Osteoblast (primary cell): ENCODE measurements around the gene CENPF. TPM values are rescaled to one million over a fixed set of nuclear protein-coding genes. Genes with fewer than 3 reads are reported as not detected.
"Not testable (repeated sequence)": the region's sequence is repeated elsewhere in the genome, so short reads cannot be mapped to it uniquely, and the experiment has no call there.

ENCODE experiments used
- DNase-seq: peaks from one replicate; pipeline ENCODE4 v3.0.0; 2011; ENCODE audit warnings: low spot score, mixed read lengths; ENCODE audit not compliant: insufficient read length; ENCODE audit errors: missing footprints
- H2AFZ ChIP-seq: 2 replicates; pipeline ENCODE4 v1.6.0; 2011; ENCODE audit warnings: mild to moderate bottlenecking, low read length
- H3K27ac ChIP-seq: 2 replicates; pipeline ENCODE4 v1.5.1; 2011; ENCODE audit warnings: mild to moderate bottlenecking, low read depth, low read length, moderate library complexity
- H3K27me3 ChIP-seq: 2 replicates; pipeline ENCODE4 v1.6.0; 2012; ENCODE audit warnings: mild to moderate bottlenecking, control low read depth, inconsistent platforms, low read length, moderate library complexity; ENCODE audit not compliant: insufficient read depth
- H3K36me3 ChIP-seq: 2 replicates; pipeline ENCODE4 v1.5.1; 2011; ENCODE audit warnings: mild to moderate bottlenecking, low read length, control low read depth, moderate library complexity; ENCODE audit not compliant: insufficient read depth
- H3K4me1 ChIP-seq: 2 replicates; pipeline ENCODE4 v1.5.1; 2011; ENCODE audit warnings: mild to moderate bottlenecking, low read length, control low read depth, moderate library complexity; ENCODE audit not compliant: insufficient read depth
- H3K4me2 ChIP-seq: 2 replicates; pipeline ENCODE4 v1.6.0; 2011; ENCODE audit warnings: mild to moderate bottlenecking, low read length; ENCODE audit not compliant: insufficient read depth
- H3K4me3 ChIP-seq: fragments of 200-600 bp; sonication (generic); 3 replicates; pipeline ENCODE4 v1.5.1; 2012; ENCODE audit warnings: mild to moderate bottlenecking, low read length, inconsistent platforms; ENCODE audit not compliant: insufficient read depth
- H3K79me2 ChIP-seq: 2 replicates; pipeline ENCODE4 v1.6.0; 2012; ENCODE audit warnings: mild to moderate bottlenecking, low read length, control low read depth, inconsistent platforms; ENCODE audit not compliant: insufficient read depth
- H3K9me3 ChIP-seq: 2 replicates; pipeline ENCODE4 v1.5.1; 2011; ENCODE audit warnings: low read depth, low read length, control low read depth
- H4K20me1 ChIP-seq: 2 replicates; pipeline ENCODE4 v1.6.0; 2012; ENCODE audit warnings: mild to moderate bottlenecking, low read length, control low read depth; ENCODE audit not compliant: insufficient read depth
- total RNA-seq: library from RNA; depleted of rRNA; stranded (reverse); fragments of >200 nt; gene quantifications from 2 replicates; pipeline ENCODE4 v1.2.3, GENCODE V29; 2012
- TF ChIP-seq, protein P1 (sequence below): IDR thresholded peaks from 2 replicates; pipeline ENCODE4 v1.5.1; 2011; ENCODE audit warnings: mild to moderate bottlenecking, low read depth, low read length, moderate library complexity; ENCODE audit errors: extremely low read depth

CENPF gene
- total RNA-seq, 1 donor: 8.3 TPM

DNA sequence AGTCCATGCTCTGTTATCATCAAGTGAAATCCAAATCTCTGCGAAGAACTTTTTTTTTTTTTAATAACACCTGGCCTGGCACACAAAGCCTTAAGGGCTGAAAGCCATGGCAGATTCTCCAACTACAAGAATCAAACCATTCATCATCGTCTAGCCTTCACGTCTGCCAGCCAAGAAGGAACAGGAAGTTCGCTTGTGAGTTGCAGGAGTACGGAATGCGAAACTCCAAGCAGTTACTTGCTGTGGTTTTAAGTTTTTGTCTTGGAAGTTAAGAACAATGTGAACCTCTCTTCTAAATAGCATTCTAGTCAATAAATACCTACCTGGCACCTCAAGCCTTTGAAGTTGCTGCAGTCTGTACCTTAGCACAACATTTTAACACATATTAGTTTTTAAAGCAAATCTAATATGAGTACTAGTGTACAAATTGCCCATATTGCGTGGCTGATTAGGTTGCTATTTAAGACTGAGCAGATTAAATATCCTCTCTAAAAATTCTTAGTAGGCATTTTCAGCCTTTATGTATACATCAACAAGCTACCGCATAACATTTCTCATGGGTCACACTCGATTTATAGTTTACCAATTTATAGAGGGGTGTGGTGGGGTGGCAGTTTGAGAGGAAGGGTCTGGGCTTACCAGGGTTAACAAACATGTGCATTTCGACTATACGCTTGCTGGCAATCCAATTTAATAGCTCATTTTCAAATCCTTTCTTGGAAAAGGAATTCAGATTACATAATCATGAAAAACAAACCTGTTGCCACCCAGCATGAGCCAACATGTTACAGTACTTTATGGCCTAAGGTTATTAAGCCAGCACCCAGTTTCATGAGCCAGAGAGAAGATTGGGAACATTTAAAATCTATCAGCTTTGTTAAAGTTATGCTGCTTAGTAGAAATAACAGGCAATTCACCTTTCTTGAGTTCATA, 29.3 kb upstream of the CENPF start:
- DNase-seq: no peak
- no peaks in the 10 kb centered on the region for H3K36me3 ChIP-seq
- no peaks in the 10 kb centered on the region for H3K79me2 ChIP-seq
- peaks cover 2% of the 10 kb centered on the region for H3K9me3 ChIP-seq
- peak overlapping the region; percentile 17 for H2AFZ ChIP-seq
- no peaks in the 10 kb centered on the region for H4K20me1 ChIP-seq
- H3K4me1 ChIP-seq: peaks cover 29% of the 10 kb centered on the region
- no peak overlapping the region for H3K4me3 ChIP-seq
- TF ChIP-seq, protein P1, sequence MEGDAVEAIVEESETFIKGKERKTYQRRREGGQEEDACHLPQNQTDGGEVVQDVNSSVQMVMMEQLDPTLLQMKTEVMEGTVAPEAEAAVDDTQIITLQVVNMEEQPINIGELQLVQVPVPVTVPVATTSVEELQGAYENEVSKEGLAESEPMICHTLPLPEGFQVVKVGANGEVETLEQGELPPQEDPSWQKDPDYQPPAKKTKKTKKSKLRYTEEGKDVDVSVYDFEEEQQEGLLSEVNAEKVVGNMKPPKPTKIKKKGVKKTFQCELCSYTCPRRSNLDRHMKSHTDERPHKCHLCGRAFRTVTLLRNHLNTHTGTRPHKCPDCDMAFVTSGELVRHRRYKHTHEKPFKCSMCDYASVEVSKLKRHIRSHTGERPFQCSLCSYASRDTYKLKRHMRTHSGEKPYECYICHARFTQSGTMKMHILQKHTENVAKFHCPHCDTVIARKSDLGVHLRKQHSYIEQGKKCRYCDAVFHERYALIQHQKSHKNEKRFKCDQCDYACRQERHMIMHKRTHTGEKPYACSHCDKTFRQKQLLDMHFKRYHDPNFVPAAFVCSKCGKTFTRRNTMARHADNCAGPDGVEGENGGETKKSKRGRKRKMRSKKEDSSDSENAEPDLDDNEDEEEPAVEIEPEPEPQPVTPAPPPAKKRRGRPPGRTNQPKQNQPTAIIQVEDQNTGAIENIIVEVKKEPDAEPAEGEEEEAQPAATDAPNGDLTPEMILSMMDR: no peak
- H3K4me2 ChIP-seq: no peak overlapping the region
- no peaks in the 10 kb centered on the region for H3K27me3 ChIP-seq
- no peak overlapping the region for H3K27ac ChIP-seq

DNA sequence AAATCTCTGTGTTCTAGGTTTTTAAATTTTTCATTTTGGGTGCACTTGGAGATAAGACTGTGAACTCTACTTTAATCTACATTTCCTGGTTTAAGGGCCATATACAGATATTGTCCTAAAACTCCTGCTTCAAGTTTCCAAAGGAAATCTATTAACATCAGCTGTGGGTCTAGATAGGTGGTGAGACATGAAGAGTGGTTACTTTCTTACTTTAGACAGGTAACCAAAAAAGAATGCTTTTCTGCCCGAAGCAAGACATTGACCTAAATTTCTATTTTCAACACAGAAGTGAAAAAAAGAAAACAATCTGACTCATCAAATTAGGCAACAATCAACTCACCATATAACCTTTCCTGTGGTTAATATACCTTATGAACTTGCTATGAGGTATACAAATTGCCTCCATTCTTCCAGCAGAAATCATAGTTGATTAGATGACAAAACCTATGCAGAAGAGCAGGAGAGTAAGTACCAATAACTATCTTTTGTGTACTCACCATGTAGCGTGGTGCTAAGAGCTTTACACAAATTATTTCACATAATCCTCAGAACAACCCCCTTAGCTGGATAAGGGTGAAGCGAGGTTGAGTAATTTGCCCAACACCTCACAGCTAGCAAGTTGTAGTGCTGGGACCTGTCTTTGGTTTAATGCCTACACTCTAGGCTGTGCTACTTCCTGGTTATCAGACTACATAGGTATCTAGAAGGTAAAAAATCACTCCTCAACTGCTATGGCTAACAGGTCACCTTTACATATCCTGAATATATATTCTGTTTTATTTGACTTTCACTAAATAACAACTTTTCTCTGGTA, 28.2 kb upstream of the CENPF start:
- H3K27me3 ChIP-seq: no peaks in the 10 kb centered on the region
- no peak overlapping the region for H3K4me3 ChIP-seq
- H3K36me3 ChIP-seq: no peaks in the 10 kb centered on the region
- H4K20me1 ChIP-seq: no peaks in the 10 kb centered on the region
- TF ChIP-seq, protein P1: no peak
- no peak overlapping the region for H3K4me2 ChIP-seq
- H2AFZ ChIP-seq: no peak overlapping the region
- peaks cover 2% of the 10 kb centered on the region for H3K9me3 ChIP-seq
- no peak overlapping the region for H3K27ac ChIP-seq
- no peaks in the 10 kb centered on the region for H3K79me2 ChIP-seq
- peaks cover 20% of the 10 kb centered on the region for H3K4me1 ChIP-seq
- no peak for DNase-seq

DNA sequence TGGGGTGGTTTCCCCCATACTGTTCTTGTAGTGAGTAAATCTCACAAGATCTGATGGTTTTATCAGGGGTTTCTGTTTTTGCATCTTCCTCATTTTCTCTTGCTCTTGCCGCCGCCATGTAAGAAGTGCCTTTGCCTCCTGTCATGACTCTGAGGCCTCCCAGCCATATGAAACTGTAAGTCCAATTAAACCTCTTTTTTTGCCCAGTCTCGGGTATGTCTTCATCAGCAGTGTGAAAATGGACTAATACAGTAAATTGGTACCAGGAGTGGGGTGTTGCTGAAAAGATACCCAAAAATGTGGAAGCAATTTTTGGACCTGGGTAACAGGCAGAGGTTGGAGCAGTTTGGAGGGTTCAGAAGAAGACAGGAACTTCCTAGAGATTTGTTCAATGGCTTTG, 26.9 kb upstream of the CENPF start:
- H3K4me3 ChIP-seq, H3K27ac ChIP-seq, DNase-seq: not testable (repeated sequence)

DNA sequence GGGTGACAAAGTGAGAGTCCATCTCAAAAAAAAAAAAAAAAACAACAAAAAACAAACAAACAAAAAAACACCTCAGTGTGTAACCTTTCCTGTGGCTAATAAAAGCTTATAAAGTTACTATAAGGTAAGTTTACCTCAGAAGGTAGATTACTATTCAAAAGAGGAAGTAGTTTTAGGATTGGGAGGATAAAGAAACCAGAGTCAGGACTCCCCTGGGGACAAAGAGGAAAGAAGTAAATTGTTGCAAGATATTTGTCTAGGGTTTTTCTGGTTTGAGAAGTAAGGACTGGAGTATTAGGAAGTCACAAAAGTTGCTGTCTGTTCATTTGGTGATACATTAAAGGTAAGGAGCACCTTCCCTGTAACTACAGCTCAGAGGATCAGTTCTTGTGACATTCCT, 23.8 kb upstream of the CENPF start:
- H3K36me3 ChIP-seq: no peaks in the 10 kb centered on the region
- TF ChIP-seq, protein P1: no peak
- DNase-seq: no peak

More for the DNA sequence above, 26.9 kb upstream of the CENPF start:
- H3K9me3 ChIP-seq, H3K36me3 ChIP-seq, H4K20me1 ChIP-seq, H3K27me3 ChIP-seq, H2AFZ ChIP-seq, H3K79me2 ChIP-seq, H3K4me2 ChIP-seq: not testable (repeated sequence)
- peaks cover 11% of the 10 kb centered on the region for H3K4me1 ChIP-seq

More for the DNA sequence above, 23.8 kb upstream of the CENPF start:
- Histone ChIP-seq H2AFZ (no peak overlapping the region), H3K9me3 (peaks cover 2% of the 10 kb centered on the region), H4K20me1 (no peaks in the 10 kb centered on the region), H3K27ac (no peak overlapping the region), H3K4me2 (no peak overlapping the region), H3K4me1 (peaks cover 32% of the 10 kb centered on the region), H3K4me3 (no peak overlapping the region), H3K79me2 (no peaks in the 10 kb centered on the region), H3K27me3 (no peaks in the 10 kb centered on the region)
